Panc1 (cell line): ENCODE measurements around the gene ZNF462. TPM values are rescaled to one million over a fixed set of nuclear protein-coding genes. Genes with fewer than 3 reads are reported as not detected.

ENCODE experiments used
- ATAC-seq: fragments of 200-7000 bp; cut with Tn5 transposase; 2 replicates; pipeline ENCODE4 v1.9.1; 2020; ENCODE audit warnings: mild to moderate bottlenecking, moderate library complexity
- BruUV-seq: library from RNA; stranded (reverse); fragments of 400-500 nt; replicated peaks from 2 replicates; lab custom pipeline; 2021; lab: Mats Ljungman, UMichigan
- CTCF ChIA-PET: fragments of 300-600 bp; sonication (Branson Sonifier 250); formaldehyde crosslinking; loops from one replicate; lab custom pipeline; 2022; ENCODE audit warnings: antibody characterized with exemption; lab: Charles Lee
- POLR2A ChIA-PET: fragments of 300-600 bp; sonication (Branson Sonifier 250); formaldehyde crosslinking; loops from one replicate; lab custom pipeline; 2022; ENCODE audit warnings: antibody characterized with exemption; lab: Charles Lee
- DNase-seq: peaks from one replicate; pipeline ENCODE4 v3.0.0-alpha.2; 2010; ENCODE audit warnings: low read depth, low spot score
- H3K27ac ChIP-seq: 2 replicates; pipeline ENCODE4 v1.5.1; 2011; ENCODE audit warnings: mild to moderate bottlenecking, low read length, inconsistent platforms
- H3K27me3 ChIP-seq: fragments of 200-500 bp; sonication (Bioruptor generic); 2 replicates; pipeline ENCODE4 v1.6.0; 2014; ENCODE audit warnings: low read length, inconsistent platforms; ENCODE audit not compliant: control insufficient read depth, insufficient read depth
- H3K36me3 ChIP-seq: fragments of 200-500 bp; sonication (Bioruptor generic); 2 replicates; pipeline ENCODE4 v1.5.1; 2014; ENCODE audit warnings: inconsistent platforms, mild to moderate bottlenecking, low read length, moderate library complexity; ENCODE audit not compliant: control insufficient read depth, insufficient read depth
- H3K4me1 ChIP-seq: 2 replicates; pipeline ENCODE4 v1.5.1; 2011; ENCODE audit warnings: inconsistent platforms, mild to moderate bottlenecking, low read length, moderate library complexity; ENCODE audit not compliant: control insufficient read depth, insufficient read depth
- H3K4me3 ChIP-seq, 2 experiments: 2 replicates each; pipeline ENCODE4 v1.5.1; 2011 to 2012; ENCODE audit warnings: low read depth in 2 of 2, low read length in 2 of 2, mild to moderate bottlenecking in 2 of 2, inconsistent platforms in 1 of 2, moderate library complexity in 1 of 2
- H3K9me3 ChIP-seq: fragments of 200-500 bp; sonication (Bioruptor generic); 2 replicates; pipeline ENCODE4 v1.5.1; 2014; ENCODE audit warnings: low read depth, mild to moderate bottlenecking, inconsistent platforms, low read length, moderate library complexity; ENCODE audit not compliant: control insufficient read depth, insufficient read depth
- POLR2AphosphoS5 ChIP-seq: IDR thresholded peaks from 2 replicates; pipeline ENCODE4 v1.6.1; 2012; ENCODE audit warnings: mild to moderate bottlenecking, low read depth, low read length, moderate library complexity
- SIN3A ChIP-seq: IDR thresholded peaks from 2 replicates; pipeline ENCODE4 v1.6.1; 2012; ENCODE audit warnings: low read depth, mild to moderate bottlenecking, low read length, moderate library complexity, borderline replicate concordance; ENCODE audit not compliant: insufficient read depth
- TCF7L2 ChIP-seq: IDR thresholded peaks from 2 replicates; pipeline ENCODE4 v1.6.1; 2011; ENCODE audit warnings: mild to moderate bottlenecking, low read depth, low read length, inconsistent platforms
- in situ Hi-C: cut with HindIII; loops from 2 replicates; pipeline ENCODE4 v1.10.0; 2016; ENCODE audit warnings: low sequenced_read_pairs, low pct_unique_long_range_greater_than_20kb
- intact Hi-C: fragments of 100-400 bp; cut with micrococcal nuclease; formaldehyde crosslinking; loops from one replicate; pipeline ENCODE4 v1.10.0; 2022; ENCODE audit not compliant: unreplicated experiment
- total RNA-seq: library from RNA; stranded (reverse); gene quantifications from one replicate; pipeline ENCODE4 v1.2.1, GENCODE V29; 2021; ENCODE audit not compliant: unreplicated experiment
- TF ChIP-seq, protein P1 (sequence below): fragments of 450-650 bp; IDR thresholded peaks from 2 replicates; pipeline ENCODE4 v1.5.1; 2017; ENCODE audit warnings: mild to moderate bottlenecking
- TF ChIP-seq, protein P2 (sequence below), 2 experiments: IDR thresholded peaks; 2 replicates each; pipeline ENCODE4 v1.6.1; 2011 to 2012; ENCODE audit warnings: low read depth in 2 of 2, control low read depth in 1 of 2, low read length in 1 of 2, mild to moderate bottlenecking in 1 of 2, moderate library complexity in 1 of 2; ENCODE audit not compliant: insufficient read depth in 1 of 2

ZNF462 gene
- total RNA-seq, 1 experiment from 2014 or later, result 34.8 TPM

DNA sequence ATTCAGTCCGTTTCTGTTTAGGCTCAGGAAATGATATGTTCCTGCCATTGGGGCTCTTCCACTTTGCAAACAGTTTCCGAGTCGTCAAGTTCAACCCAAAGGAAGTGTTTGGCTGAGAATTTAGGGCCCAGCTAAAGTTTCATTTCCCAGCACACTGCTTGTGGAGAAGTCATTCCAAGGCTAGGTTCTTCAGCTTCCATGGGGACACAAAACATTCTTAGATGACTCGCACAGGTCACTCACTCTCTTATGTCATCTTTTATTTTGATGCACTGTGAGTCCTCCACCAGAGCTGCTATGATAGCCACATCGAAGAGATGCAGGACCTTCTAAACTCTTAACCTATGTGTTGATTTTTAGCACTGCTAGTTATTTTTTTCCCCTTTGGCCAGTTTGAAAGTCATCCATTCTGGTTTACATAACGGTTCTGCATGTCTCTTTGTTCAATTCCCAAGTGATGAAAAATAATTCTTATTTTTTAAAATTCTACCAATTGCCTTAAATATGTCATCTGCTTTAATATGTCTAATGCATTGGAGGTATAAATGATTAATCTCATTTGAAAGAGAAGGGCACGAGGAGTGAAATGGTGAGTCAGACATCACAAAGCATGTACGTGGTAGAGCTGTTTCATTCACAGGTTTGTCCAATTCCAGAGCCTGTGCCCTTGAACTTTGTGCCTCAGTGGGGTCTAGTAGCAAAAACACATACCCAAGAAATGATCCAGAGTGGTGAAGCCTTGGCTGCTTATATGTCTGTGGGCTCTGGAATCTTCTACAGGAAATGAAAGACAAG lies 84.3 kb downstream of the ZNF462 start:
- Histone ChIP-seq H3K36me3 (no peaks in the 10 kb centered on the region; the same call in 1 of the 2 replicates), H3K4me3 (no peak overlapping the region), H3K27me3 (no peaks in the 10 kb centered on the region), H3K4me1 (no peaks in the 10 kb centered on the region), H3K9me3 (no peaks in the 10 kb centered on the region), H3K27ac (no peak overlapping the region)
- BruUV-seq, result no TSS peak
- DNase-seq, result no peak
- intact Hi-C loops (no loop called here), in situ Hi-C loops (no loop called here)
- TF ChIP-seq, protein P1, sequence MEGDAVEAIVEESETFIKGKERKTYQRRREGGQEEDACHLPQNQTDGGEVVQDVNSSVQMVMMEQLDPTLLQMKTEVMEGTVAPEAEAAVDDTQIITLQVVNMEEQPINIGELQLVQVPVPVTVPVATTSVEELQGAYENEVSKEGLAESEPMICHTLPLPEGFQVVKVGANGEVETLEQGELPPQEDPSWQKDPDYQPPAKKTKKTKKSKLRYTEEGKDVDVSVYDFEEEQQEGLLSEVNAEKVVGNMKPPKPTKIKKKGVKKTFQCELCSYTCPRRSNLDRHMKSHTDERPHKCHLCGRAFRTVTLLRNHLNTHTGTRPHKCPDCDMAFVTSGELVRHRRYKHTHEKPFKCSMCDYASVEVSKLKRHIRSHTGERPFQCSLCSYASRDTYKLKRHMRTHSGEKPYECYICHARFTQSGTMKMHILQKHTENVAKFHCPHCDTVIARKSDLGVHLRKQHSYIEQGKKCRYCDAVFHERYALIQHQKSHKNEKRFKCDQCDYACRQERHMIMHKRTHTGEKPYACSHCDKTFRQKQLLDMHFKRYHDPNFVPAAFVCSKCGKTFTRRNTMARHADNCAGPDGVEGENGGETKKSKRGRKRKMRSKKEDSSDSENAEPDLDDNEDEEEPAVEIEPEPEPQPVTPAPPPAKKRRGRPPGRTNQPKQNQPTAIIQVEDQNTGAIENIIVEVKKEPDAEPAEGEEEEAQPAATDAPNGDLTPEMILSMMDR, result no peak
- TF ChIP-seq TCF7L2 (no peak), SIN3A (no peak)
- TF ChIP-seq, protein P2, sequence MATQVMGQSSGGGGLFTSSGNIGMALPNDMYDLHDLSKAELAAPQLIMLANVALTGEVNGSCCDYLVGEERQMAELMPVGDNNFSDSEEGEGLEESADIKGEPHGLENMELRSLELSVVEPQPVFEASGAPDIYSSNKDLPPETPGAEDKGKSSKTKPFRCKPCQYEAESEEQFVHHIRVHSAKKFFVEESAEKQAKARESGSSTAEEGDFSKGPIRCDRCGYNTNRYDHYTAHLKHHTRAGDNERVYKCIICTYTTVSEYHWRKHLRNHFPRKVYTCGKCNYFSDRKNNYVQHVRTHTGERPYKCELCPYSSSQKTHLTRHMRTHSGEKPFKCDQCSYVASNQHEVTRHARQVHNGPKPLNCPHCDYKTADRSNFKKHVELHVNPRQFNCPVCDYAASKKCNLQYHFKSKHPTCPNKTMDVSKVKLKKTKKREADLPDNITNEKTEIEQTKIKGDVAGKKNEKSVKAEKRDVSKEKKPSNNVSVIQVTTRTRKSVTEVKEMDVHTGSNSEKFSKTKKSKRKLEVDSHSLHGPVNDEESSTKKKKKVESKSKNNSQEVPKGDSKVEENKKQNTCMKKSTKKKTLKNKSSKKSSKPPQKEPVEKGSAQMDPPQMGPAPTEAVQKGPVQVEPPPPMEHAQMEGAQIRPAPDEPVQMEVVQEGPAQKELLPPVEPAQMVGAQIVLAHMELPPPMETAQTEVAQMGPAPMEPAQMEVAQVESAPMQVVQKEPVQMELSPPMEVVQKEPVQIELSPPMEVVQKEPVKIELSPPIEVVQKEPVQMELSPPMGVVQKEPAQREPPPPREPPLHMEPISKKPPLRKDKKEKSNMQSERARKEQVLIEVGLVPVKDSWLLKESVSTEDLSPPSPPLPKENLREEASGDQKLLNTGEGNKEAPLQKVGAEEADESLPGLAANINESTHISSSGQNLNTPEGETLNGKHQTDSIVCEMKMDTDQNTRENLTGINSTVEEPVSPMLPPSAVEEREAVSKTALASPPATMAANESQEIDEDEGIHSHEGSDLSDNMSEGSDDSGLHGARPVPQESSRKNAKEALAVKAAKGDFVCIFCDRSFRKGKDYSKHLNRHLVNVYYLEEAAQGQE (IDR thresholded peaks at IDR 0.05; ENCODE audit: insufficient read depth in 1 of 2, low read depth in 2 of 2, low read length in 1 of 2), result no peak
- ChIA-PET POLR2A (interaction anchor here (0.6 kb wide), 1 partner anchor 477 kb away, joined by 3 read pairs; no protein-coding TSS in a partner anchor), CTCF (no interaction called here)
- no peak for ATAC-seq

DNA sequence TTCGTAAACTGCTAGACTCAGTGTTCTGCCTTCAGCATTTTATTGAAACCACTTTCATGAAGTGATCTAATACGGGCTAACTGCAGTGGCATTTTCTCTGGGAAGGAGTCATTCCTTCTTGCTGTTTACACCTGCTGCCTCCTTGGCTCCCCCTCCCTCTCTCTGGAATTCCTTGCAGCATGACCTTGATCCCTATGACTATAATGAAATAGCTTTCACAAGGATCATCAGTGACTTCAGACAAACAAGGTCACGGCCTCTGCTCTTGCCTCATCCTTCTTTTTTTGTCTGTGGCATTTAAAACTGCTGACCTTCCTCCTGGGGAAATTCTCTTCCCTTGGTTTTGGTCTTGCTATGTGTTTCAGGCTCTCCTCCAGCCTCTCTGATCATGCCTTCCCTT lies 90.2 kb downstream of the ZNF462 start:
- ChIA-PET CTCF (no interaction called here), POLR2A (no interaction called here)
- no peak for ATAC-seq
- intact Hi-C loops (no loop called here), in situ Hi-C loops (no loop called here)
- H3K27me3 ChIP-seq, result no peaks in the 10 kb centered on the region
- no TSS peak for BruUV-seq
- peak; percentile 62 for DNase-seq
- no peaks in the 10 kb centered on the region; the same call in 1 of the 2 replicates for H3K36me3 ChIP-seq
- no peak overlapping the region for H3K27ac ChIP-seq
- H3K4me3 ChIP-seq, result no peak overlapping the region
- no peaks in the 10 kb centered on the region for H3K9me3 ChIP-seq
- TF ChIP-seq POLR2AphosphoS5 (no peak), SIN3A (no peak)
- TF ChIP-seq, protein P2 (IDR thresholded peaks at IDR 0.05; ENCODE audit: insufficient read depth in 1 of 2, low read depth in 2 of 2, low read length in 1 of 2), result no peak
- TF ChIP-seq, protein P1, result no peak
- no peaks in the 10 kb centered on the region for H3K4me1 ChIP-seq
